Activated CD4-positive, alpha-beta T cell treated with anti-CD3 and anti-CD28 coated beads, Interleukin-2, amount 50 U/mL, for 48 hours (primary cell): ENCODE data around the gene THAP5.
A peak's percentile ranks its signal among the peaks of the same experiment; 100 is the strongest.

Source experiments
- DNase-seq, 2 experiments: peaks; one replicate each; pipeline ENCODE4 v3.0.0-alpha.2; 2020

Gene THAP5, protein sequence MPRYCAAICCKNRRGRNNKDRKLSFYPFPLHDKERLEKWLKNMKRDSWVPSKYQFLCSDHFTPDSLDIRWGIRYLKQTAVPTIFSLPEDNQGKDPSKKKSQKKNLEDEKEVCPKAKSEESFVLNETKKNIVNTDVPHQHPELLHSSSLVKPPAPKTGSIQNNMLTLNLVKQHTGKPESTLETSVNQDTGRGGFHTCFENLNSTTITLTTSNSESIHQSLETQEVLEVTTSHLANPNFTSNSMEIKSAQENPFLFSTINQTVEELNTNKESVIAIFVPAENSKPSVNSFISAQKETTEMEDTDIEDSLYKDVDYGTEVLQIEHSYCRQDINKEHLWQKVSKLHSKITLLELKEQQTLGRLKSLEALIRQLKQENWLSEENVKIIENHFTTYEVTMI

DNA sequence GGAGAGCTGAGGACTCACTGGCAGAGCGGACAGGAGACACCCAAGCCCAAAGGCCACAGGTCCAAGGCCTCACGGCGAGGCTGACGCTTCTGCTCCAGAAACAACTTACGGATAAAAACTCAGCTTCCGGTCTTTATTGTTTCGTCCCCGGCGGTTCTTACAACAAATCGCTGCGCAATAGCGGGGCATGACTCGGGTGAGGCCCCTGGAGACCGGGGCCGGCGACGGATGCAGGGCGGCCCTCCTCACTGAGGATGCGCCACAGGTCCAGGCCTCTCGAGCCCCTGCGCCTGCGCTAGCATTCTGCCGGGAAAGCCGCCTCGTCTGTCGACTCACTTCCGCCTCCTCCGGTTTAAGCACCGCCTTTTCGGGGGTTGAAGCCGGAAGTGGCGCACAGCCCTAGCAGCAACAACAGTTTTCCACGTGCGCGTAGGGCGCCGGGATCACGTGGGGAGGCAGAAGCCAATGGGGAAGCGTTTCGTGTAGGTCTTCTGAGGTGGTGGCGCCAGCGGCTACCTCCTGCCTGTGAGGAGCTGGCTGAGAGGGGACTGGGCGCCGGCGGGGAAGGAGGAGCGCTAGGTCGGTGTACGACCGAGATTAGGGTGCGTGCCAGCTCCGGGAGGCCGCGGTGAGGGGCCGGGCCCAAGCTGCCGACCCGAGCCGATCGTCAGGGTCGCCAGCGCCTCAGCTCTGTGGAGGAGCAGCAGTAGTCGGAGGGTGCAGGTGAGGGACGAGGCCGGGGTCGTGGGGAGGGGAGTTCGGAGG is at the start of gene THAP5, which contains the start of gene DNAJB9:
Gene THAP5 (minus strand): TSS at position 326 of the 765 bp plus-strand sequence. CDS start 137 bp downstream, at position 189.
Gene DNAJB9 (plus strand): TSS at position 494 of the 765 bp plus-strand sequence. CDS start 1,853 bp downstream, outside the sequence.
- peak; percentile 98 to 99 for DNase-seq

DNA sequence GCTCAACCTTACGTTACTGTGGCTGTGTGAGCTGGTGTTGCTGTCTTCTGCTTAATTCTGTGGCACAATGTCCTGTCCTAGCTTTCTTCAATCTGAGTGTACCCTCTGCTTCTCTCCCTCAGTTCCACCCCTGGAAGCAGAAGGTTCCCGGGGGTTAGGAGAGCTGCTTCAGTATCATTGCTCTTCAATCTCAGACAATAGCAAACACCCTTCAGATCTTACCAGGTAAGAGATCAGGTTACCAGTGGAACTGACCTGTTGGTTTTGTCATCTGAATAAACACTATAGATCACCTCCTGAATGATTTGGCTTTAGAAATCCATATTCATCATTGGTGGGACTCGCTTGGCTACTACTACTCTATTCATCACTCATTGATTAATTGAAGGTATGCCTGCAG is 48.5 kb upstream of the THAP5 start:
- no peak for DNase-seq

DNA sequence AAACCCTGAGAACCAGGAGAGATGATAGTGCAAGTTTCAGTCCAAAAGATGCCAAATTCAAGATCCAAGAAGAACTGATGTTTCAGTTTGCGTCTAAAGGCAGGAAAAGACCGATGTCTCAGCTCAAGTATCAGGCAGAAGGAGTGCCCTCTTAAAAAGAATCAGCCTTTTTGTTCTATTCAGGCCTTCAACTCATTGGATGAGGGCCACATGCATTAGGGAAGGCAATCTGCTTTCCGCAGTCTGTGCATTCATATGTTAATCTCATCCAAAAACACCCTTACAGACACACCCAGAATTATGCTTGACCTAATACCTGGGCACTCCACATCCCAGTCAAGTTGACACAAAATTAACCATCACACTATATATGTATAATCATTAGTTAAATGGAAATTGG is 45.4 kb upstream of the THAP5 start:
- no peak for DNase-seq

DNA sequence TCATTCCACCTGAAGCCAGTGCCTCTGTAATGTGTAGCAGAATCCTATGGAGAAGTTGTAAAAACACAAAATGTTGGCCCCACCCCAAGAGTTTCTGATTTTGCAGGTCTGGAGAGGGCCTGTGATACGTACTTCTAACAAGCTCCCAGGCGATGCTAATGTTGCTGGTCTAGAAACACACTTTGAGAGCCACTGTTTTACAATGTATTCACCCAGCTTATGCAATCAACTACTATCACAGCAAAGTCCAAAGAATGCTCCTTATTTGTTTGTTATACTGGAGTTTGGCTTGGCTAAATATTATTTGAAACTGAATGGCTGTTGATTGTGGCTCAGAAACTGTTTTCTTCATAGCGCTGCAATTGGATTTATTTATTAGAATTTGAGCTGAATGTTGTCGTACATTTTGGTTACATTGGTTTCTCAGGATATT is 44.5 kb upstream of the THAP5 start:
- no peak for DNase-seq

DNA sequence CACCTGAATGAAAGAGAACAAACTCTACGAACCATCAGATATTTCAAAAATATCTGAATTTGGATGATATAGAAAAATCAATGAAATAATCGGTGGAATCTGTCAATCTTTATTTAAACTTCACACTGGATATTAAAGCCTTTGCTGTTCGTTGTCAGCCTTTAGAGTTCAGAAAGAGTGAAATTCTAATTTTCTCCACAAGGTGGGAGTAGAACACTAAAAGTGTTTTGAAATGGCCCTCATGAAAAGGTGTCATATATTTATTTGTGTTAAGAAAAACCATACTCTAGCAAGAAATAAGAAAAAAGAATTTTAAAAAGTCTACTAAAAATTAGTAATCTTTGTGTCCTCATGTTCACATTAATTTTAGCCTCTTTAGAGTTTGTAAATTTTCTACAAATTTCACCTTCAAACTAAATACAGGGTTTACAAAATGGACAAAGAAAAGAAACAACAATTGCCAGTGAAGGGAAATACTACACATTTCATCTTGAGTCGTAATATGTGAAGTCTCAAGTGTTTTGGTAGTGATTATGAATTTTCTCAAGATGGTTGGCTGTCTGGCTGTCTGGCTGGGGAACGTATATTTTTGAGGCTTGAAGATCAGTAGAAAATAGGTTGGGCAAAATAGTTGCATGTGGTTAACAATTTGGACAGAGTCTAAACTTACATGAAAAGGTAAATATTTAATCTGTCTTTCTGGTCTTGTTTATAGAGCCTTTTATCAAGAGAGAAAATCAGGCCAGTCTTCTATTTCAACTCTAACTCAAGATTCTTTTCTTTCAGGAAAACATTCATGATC is 43.8 kb upstream of the THAP5 start:
- no peak for DNase-seq

DNA sequence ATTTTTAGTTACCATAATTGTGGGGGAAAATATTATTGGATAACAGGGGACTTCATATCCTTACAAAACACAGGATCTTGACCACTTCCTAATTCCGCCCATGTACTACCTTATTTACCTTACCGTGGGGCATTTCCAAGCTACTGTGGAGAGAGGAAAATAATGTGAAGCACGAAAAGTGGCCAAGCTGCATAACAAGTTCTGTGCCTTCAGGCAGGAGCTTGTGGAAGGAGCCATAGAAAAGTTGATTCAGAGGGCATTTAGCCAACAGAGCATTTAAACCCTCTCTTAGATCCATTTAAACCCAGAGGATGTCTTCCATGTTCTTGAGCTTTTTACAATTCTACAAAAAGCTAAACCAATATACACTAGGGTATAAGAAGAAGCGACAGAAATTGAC is 41.8 kb upstream of the THAP5 start:
- DNase-seq, result no peak

DNA sequence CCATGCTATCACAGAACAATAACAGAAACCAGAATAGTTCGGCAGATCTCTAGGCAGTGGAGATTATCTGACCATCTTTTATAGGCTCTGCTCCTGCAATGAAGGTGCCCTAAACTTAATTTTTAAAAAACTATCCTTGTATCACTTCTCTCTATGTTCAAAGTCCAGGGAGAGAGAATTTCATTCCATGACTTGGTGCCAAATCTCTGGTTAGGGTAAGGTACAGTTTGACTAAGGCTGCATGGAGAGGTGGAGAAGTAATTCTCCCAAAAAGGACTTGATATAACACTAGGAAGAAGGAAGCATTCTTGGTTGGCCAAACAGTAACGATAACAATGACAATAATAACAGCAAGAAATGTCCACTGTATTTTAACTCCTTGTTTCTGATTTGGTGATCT is 40.1 kb upstream of the THAP5 start:
- DNase-seq, result no peak

DNA sequence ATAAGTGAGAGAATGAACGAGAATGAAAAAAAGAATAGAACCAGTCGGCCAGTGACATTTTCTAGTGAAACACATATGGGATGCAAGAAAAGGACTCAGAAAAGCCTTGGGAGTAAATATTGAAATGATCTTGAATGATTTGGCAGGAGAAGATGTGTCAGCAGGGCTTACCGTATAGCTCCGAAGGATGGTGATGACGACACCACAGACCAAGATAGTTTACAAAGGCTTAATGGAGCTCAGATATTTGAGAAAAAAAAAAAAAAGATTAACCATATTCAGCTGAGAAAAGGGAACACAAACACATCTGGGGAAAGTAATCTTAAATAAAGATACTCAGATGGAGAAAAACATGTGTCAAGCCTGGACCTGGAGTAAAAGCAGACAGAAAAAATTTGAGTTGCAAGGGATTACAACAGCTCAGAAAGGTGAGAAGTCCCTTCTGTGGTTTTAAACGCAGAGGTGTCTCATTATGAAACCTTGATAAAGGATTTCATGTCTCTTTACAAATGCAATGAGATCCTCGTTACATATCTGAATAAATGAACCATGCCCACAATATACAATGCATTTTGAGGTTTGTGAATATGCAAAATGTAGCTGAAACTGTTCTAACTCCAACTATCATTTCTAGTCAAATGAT is 36.2 kb upstream of the THAP5 start:
- DNase-seq, result no peak

DNA sequence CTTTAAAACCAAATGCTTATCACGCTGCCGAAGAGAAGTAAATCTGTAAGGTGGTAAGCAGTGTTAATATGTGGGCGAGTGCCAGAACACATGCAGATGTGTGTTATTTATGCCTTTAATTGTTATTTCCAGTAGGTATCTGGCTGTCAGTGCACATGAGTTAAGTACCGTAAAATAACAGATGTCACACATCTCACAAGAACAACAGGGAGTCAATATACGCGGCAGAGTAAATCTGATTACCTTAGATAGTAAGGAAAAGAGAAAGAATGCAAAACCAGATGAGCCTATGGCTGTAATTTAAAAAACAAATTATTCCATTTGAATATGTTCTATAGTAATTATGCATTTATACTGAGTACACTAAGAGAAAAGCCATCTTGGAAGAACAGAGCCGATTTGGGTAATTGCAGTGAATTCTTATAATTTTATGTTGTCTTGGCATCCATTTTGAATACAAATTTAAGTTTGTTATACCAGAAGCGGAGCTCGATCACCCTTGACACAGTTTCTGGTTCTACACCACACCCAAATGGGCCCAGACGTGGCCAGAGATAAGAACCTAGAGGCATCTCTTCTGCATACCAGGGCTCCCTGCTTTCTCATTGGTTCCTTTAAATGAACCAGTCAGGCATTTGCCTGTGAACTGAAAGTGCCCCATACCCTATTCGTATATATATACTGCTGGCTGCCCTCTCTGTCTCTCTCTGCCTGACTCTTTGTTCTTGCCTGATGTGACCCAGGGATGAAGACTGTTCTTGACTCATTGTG is 35.0 kb upstream of the THAP5 start:
- DNase-seq, result no peak

DNA sequence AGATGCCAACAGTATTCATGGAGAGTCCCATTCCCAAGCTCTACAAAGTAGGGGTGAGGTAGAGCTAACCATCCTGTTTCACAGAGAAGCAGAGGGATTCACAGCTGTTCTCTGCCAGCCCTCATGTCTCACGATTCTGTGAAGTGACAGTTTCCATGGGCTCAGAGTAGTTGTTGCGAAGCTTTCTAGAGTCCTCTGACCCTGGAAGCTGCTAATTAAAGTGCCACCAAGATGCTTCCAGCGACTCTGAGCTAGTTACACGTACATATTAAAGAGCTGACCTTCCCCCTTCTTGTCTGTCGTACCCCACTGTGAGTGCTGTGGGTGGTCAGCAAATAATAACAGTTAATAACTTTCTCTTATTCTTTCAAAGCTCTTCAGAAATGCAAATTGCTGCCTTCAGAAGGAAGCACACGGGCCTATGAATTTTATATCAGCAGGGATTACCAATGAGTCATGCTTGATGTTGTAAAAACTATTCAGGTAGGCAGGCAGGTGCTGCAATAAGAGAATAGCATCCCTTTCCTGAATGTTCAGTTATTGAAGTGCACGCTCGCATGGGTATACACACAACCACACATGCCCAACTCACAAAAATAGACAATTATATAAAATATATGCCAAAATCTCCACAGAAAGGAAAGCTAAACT is 34.3 kb upstream of the THAP5 start:
- DNase-seq, result no peak

DNA sequence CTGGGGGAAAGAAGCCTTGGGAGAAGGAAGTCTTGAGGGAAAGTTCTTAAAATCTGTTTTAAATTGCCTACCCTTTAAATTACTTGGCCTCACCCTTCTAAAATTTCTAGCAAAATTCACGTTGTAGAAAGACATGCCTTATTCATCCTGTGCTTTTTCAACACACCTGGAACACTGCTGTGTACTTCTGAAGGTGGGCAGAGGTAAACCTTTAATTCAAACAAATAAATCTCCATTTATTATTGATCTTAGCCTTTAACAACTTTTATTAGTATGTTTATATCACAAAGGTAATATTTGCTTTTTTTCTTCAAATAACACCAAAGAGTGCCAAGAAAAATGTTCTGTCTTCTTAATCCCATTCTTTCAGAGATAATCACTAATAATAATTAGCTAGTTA is 30.9 kb upstream of the THAP5 start:
- DNase-seq, result no peak

DNA sequence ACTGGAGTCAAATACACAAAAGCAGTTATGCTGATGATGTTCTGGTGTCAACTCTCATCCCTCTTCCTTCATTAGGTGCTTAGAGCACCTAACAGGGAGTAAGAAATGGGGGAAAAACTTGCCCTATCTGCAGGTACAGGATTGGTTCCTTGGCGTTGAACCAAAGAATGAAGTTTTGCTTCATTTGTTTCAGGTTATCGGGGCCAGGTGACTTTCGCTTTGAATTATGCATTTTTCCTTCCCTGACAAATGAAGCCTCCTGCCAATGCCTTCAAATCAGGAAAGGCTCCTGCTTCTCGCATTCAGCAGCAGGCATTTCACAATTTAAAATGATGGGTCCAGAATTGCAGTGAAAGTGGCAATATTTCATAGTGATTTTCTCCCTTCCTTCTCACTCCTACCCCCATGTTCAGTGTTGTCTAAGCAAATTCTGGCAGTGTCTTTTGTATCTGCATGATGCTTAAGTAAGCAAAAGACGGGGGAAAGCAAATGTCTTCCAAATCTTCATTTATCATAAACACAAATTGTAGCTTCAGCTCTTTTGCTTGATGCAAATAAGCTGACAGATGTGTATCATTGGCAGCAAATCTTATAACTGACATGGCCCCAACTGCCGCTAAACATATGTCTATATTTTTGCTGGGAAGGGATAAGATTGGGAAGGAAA is 29.5 kb upstream of the THAP5 start:
- DNase-seq, result no peak

DNA sequence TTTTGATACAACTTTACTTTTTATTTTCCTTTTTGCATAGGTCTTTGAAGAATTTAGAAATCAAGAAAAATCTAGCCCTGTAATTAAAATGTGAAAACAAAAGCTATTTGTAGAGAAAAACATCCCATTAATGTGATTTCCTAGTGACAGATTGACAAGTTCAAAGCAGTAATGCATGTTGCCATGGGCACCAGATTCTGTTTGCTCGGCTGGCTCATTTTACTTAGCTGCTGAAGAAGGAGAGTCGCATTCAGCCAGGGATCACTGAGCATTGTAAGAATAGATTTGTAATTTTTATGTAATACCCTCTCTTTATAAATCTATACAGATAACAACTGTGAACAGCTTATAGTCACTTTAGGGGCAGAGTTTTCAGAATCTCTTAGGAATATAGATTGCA is 28.6 kb upstream of the THAP5 start:
- no peak for DNase-seq

DNA sequence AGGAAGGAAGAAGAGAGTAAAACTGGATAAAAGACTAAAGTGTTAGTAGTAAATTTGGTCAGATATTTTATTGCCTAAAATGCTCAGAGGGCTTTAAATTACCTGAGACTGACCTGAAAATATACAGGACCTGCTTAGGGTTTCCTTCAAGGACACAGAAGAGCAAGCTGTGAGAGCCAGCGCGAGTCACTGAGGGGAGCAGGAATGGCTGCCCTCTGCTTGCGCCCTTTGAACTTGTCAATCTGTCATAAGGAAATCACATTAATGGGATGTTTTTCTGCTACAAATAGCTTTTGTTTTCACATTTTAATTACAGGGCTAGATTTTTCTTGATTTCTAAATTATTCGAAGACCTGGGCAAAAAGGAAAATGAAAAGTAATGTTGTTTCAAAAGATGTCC is 27.1 kb upstream of the THAP5 start:
- DNase-seq, result no peak

DNA sequence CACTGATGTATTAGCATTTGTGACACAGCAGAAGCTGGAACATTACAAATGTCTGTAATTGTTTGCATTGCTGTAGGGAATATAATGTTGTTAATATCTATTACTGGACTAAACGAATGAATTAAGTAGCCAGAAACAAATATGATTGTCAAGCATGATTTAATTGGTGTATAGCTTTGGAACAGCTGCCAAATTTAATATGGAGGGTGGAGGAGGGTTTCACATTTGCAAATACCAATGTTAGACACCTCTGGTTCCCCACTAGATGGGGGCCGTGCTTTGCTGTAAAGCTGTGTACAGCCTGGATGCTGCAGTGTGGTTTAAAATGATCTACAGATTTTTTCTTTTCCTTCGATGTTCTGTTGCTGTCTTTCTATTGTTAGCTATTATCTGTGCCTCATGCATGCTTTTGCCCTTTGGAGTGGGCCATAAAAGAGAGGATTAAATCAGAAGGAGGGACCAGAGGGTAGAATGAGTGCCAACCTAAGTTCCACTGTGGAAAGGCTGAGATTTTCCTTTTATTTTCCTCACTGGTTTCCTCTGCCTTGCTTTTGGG is 23.2 kb upstream of the THAP5 start:
- DNase-seq, result no peak

DNA sequence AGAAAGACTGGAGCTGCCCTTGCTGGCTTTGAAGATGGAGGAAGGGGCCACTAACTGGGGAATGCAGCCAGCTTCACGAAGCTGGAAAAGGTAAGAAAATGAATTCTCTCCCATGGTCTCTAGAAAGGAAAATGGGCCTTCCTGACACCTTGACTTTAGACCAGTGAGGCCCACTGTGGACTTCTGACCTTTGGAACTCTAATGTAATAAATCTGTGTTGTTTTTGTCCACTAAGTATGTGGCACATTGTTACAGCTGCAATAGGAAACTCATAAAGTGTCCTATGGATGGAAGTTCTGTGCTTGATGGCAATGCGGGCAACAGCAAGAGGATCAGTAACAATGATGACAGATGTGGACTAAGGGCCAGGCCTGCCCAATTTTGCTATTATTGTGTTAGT is 21.1 kb upstream of the THAP5 start:
- DNase-seq, result no peak

DNA sequence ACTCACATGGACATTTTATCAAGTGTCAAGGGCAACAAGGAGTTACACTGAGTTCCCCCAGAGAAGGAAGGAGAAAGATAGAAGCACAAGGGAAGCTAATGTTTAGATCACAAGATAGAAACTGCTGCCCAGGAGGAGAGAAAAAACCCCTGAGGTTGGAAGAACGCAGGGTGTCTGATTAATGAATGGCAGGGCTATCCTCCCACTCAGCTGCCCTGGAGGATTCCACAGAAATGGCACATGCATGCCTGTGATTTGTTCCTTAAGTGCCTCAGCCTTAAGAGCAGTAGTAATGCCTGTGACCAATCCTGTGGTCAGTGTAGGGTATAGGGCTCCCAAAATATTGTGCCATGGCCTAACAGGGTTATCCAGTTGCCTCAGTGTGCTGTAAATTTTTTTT is 20.4 kb upstream of the THAP5 start:
- DNase-seq, result no peak

DNA sequence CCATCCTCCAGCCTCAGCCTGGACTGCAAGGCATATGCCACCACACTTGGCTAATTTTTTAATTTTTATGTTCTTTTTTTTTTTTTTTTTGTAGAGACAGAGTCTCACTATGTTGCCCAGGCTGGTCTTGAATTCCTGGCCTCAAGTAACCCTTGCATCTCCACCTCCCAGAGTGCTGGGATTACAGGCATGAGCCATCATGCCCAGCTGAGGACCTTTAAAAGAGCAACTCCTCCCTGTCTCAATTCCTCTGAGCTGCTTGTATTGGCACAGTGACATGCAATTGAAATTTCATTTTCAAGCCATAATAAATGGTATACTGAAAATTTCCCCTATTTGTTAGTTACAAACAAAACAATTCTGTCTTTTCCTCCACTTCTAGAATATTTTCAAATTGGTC is 19.7 kb upstream of the THAP5 start:
- no peak for DNase-seq

DNA sequence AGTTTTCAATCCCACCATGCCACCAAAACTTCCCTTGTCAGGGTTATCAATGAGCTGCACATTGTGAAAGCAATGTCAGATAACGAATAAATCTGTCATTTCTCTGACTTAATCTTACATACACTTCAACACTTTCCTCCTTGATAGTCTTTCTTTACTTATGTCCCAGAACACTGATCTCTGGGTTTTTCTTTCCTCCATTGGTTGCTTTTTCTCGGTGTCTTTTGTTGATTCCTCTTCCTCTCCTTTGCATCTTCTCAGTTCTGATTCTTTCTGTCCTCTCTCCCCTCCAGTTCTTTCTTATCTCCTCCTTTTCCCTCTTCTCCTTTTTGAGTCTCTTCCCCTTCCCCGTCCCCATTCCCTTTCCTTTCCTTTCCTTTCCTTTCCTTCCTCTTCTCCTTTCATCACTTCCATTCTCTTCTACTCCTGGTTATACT is 16.8 kb upstream of the THAP5 start:
- DNase-seq, result no peak

DNA sequence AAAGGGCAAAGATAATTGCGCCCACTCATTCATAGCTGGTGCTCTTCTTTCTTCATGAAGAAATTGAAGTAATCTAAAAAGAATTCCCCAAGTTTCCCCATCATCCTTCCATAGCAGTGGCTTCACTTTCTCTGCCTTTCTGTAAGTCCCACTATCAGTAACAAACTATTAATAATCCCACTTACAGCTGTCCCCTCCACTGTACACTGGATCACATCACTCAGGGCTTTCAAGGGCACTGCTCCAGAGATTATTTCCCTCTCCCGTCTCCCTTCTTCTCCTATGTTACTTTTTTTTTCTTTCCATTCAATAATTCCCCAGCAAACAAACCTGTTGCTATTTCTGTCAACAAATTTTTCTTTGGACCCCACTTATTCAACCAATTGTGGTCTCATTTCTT is 16.3 kb upstream of the THAP5 start:
- no peak for DNase-seq

DNA sequence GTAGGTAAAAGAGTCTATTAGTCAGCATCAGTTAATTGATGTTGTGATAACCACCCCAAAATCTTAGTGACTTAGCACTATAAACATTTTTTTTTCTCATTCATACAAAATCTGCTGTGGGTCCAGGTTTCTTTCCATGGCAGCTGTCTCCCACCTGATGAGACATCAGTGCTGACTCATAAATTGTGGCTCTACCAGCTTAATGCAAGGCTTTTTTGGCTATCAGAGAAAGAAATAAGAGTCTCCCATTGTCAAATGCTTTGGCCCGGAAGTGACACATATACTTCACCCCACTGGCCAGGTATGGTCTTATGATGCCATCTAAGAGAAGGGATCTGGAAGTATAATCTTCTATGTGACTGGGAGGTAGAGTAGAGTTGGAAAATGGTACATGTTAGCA is 14.7 kb upstream of the THAP5 start:
- DNase-seq, result no peak
